Liver (tissue), 9 donors: ENCODE measurements around the gene RUFY1. TPM values are rescaled to one million over a fixed set of nuclear protein-coding genes. Genes with fewer than 3 reads are reported as not detected.
A peak's percentile ranks its signal among the peaks of the same experiment; 100 is the strongest.

Source experiments
- DNase-seq: peaks from one replicate; pipeline ENCODE4 v3.0.0-alpha.2; 2017; ENCODE audit warnings: low spot score
- H3K27ac ChIP-seq, 2 donors: one replicate each; pipeline ENCODE4 v1.7.0; 2013; ENCODE audit warnings: inconsistent platforms in 2 of 2, low read length in 2 of 2, control low read depth in 1 of 2, low read depth in 1 of 2, mild to moderate bottlenecking in 1 of 2
- H3K27me3 ChIP-seq, 4 donors: one replicate each; pipeline versions ENCODE4 v1.6.1 to v1.7.0; 2013; ENCODE audit warnings: low read length in 3 of 4, inconsistent platforms in 1 of 4, mild to moderate bottlenecking in 1 of 4, moderate library complexity in 1 of 4; ENCODE audit not compliant: control insufficient read depth in 4 of 4, insufficient read depth in 4 of 4
- H3K36me3 ChIP-seq, 4 donors: one replicate each; pipeline versions ENCODE4 v1.6.1 to v1.7.0; 2013; ENCODE audit warnings: low read length in 3 of 4, mild to moderate bottlenecking in 3 of 4, low read depth in 1 of 4, moderate library complexity in 1 of 4; ENCODE audit not compliant: control insufficient read depth in 4 of 4, insufficient read depth in 3 of 4
- H3K4me1 ChIP-seq, 4 donors: one replicate each; pipeline versions ENCODE4 v1.6.1 to v1.7.0; 2013; ENCODE audit warnings: low read length in 3 of 4, mild to moderate bottlenecking in 3 of 4, moderate library complexity in 1 of 4; ENCODE audit not compliant: control insufficient read depth in 4 of 4, insufficient read depth in 4 of 4
- H3K4me3 ChIP-seq, 3 donors: one replicate each; pipeline versions ENCODE4 v1.6.1 to v1.7.0; 2013; ENCODE audit warnings: low read length in 3 of 3, control low read depth in 1 of 3, low read depth in 1 of 3, mild to moderate bottlenecking in 1 of 3
- H3K9ac ChIP-seq, 2 donors: one replicate each; pipeline ENCODE4 v1.7.0; 2013; ENCODE audit warnings: low read length in 2 of 2, mild to moderate bottlenecking in 2 of 2, moderate library complexity in 2 of 2, control low read depth in 1 of 2, low read depth in 1 of 2
- H3K9me3 ChIP-seq, 4 donors: one replicate each; pipeline versions ENCODE4 v1.6.1 to v1.7.0; 2013; ENCODE audit warnings: low read length in 3 of 4; ENCODE audit not compliant: control insufficient read depth in 4 of 4
- EGR1 ChIP-seq, 2 donors: IDR thresholded peaks; 2 replicates each; pipeline ENCODE4 v1.6.1; 2016 to 2018; ENCODE audit warnings: antibody characterized with exemption in 2 of 2, low read depth in 2 of 2
- FOXA1 ChIP-seq: IDR thresholded peaks from 2 replicates; pipeline ENCODE4 v1.6.1; 2016; ENCODE audit warnings: antibody characterized with exemption
- FOXA2 ChIP-seq: IDR thresholded peaks from 2 replicates; pipeline ENCODE4 v1.6.1; 2016; ENCODE audit warnings: antibody characterized with exemption
- GABPA ChIP-seq, 2 donors: IDR thresholded peaks in 1 of 2; conservative IDR thresholded peaks in 1 of 2; 2 replicates each; pipeline ENCODE4 v1.6.1; 2016; ENCODE audit warnings: antibody characterized with exemption in 2 of 2, mild to moderate bottlenecking in 1 of 2, moderate library complexity in 1 of 2
- HNF4A ChIP-seq, 2 donors: conservative IDR thresholded peaks; 2 replicates each; pipeline ENCODE4 v1.6.1; 2016; ENCODE audit warnings: antibody characterized with exemption in 2 of 2, mild to moderate bottlenecking in 2 of 2
- HNF4G ChIP-seq: IDR thresholded peaks from 2 replicates; pipeline ENCODE4 v1.6.1; 2016; ENCODE audit warnings: antibody characterized with exemption
- MAX ChIP-seq: IDR thresholded peaks from 2 replicates; pipeline ENCODE4 v1.6.1; 2016; ENCODE audit warnings: antibody characterized with exemption
- NR2F2 ChIP-seq: IDR thresholded peaks from 2 replicates; pipeline ENCODE4 v1.6.1; 2016; ENCODE audit warnings: antibody characterized with exemption
- RAD21 ChIP-seq, 2 donors: IDR thresholded peaks; 2 replicates each; pipeline ENCODE4 v1.6.1; 2016; ENCODE audit warnings: antibody characterized with exemption in 2 of 2, mild to moderate bottlenecking in 2 of 2
- RXRA ChIP-seq, 2 donors: IDR thresholded peaks; 2 replicates each; pipeline ENCODE4 v1.6.1; 2017 to 2018; ENCODE audit warnings: antibody characterized with exemption in 2 of 2, mild to moderate bottlenecking in 1 of 2
- SP1 ChIP-seq: IDR thresholded peaks from 2 replicates; pipeline ENCODE4 v1.6.1; 2018; ENCODE audit warnings: antibody characterized with exemption, mild to moderate bottlenecking
- TAF1 ChIP-seq: conservative IDR thresholded peaks from 2 replicates; pipeline ENCODE4 v1.6.1; 2016; ENCODE audit warnings: antibody characterized with exemption, mild to moderate bottlenecking
- YY1 ChIP-seq: IDR thresholded peaks from 2 replicates; pipeline ENCODE4 v1.6.1; 2016; ENCODE audit warnings: antibody characterized with exemption, mild to moderate bottlenecking
- ZBTB33 ChIP-seq: IDR thresholded peaks from 2 replicates; pipeline ENCODE4 v1.6.1; 2016; ENCODE audit warnings: antibody characterized with exemption
- WGBS: extraction: QIAGEN DNeasy Blood & Tissue Kit; methylation state at CpG from one replicate; pipeline ENCODE4 v1.1.7; 2013; 5-methylcytosine and 5-hydroxymethylcytosine counted together
- polyA plus RNA-seq, 2 donors: library from polyadenylated mRNA; stranded (reverse) in 1 of 2; unstranded in 1 of 2; fragments of 200-250 nt in 1 of 2; fragments of >200 nt in 1 of 2; fragmentation: Nextera tagmentation in 1 of 2; extraction: Ambion mirVana in 1 of 2; gene quantifications; one replicate each; pipeline versions ENCODE4 v1.2.1 to v1.2.3, GENCODE V29; 2013 to 2015
- total RNA-seq, 2 donors: library from RNA; depleted of rRNA; stranded (reverse); fragments of >200 nt; gene quantifications; one replicate each; pipeline ENCODE4 v1.2.3, GENCODE V29; 2014
- donor health status: healthy.
- donor health status: healthy.
- donor health status: healthy.
- donor health status: healthy.
- donor health status: healthy.

RUFY1 gene
- total and polyA plus RNA-seq, 4 donors: 11.6 to 25.2 (median 18.3) TPM

- TF ChIP-seq NR2F2 (no peak), SP1 (no peak), ZBTB33 (no peak), EGR1 (IDR thresholded peaks at IDR 0.05; ENCODE audit: low read depth in 2 of 2) (no peak), FOXA2 (no peak)
Observed at GRCh38 chr5:179504191-179504590, 46.2 kb upstream of the RUFY1 start (continued).

GRCh38 chr5:179504600-179505396 lies 45.6 kb upstream of the RUFY1 start:
- Histone ChIP-seq H3K9me3 (no peaks in the 10 kb centered on the region), H3K9ac (no peak overlapping the region), H3K27ac (peak overlapping the region in 1 of 2 donors; percentile 28), H3K36me3 (no peaks in the 10 kb centered on the region), H3K4me1 (peaks cover 0 to 11% (median 8%) of the 10 kb centered on the region in 4 donors), H3K27me3 (no peaks in the 10 kb centered on the region), H3K4me3 (no peak overlapping the region)
- TF ChIP-seq HNF4G (peak; percentile 34), RXRA (IDR thresholded peaks at IDR 0.05) (peak in 1 of 2 donors; percentile 55), SP1 (peak; percentile 64), RAD21 (IDR thresholded peaks at IDR 0.05) (peak; percentile 6 to 17), FOXA1 (no peak), HNF4A (conservative IDR thresholded peaks at IDR 0.05) (peak; percentile 86 to 91), TAF1 (no peak)
- 48% methylated on average over 17 of the region's 17 CpGs for WGBS
- no peak for DNase-seq

- Histone ChIP-seq H3K4me3 (no peak overlapping the region), H3K9me3 (no peaks in the 10 kb centered on the region), H3K9ac (no peak overlapping the region), H3K4me1 (peaks cover 0 to 11% (median 8%) of the 10 kb centered on the region in 4 donors), H3K27ac (no peak overlapping the region), H3K27me3 (no peaks in the 10 kb centered on the region), H3K36me3 (no peaks in the 10 kb centered on the region)
- TF ChIP-seq RAD21 (IDR thresholded peaks at IDR 0.05) (no peak), FOXA1 (no peak), TAF1 (no peak), MAX (no peak), HNF4A (conservative IDR thresholded peaks at IDR 0.05) (no peak), NR2F2 (no peak), YY1 (no peak), GABPA (IDR thresholded peaks at IDR 0.05 in 1 of 2, conservative IDR thresholded peaks at IDR 0.05 in 1 of 2) (no peak), SP1 (no peak)
- WGBS: 95% methylated on average over 12 of the region's 12 CpGs
- DNase-seq: no peak
Observed at GRCh38 chr5:179505636-179506261, 44.6 kb upstream of the RUFY1 start.
